GM23338 (cell line): ENCODE measurements around the gene OR51T1. TPM values are rescaled to one million over a fixed set of nuclear protein-coding genes. Genes with fewer than 3 reads are reported as not detected.

Experiments
- ATAC-seq: fragments of 200-7000 bp; cut with Tn5 transposase; 3 replicates; pipeline ENCODE4 v1.9.1; 2020
- DNase-seq: peaks from one replicate; pipeline ENCODE4 v3.0.0-alpha.2; 2015; ENCODE audit warnings: low spot score
- H2AFZ ChIP-seq: fragments of 200-600 bp; sonication (generic); 2 replicates; pipeline ENCODE4 v1.8.0; 2016; ENCODE audit warnings: antibody characterized with exemption, mild to moderate bottlenecking, moderate library complexity
- H3F3A ChIP-seq: fragments of 200-600 bp; sonication (generic); replicated peaks from 2 replicates; pipeline ENCODE4 v1.8.0; 2017; ENCODE audit warnings: antibody characterized with exemption, mixed run types, low read depth
- H3K27ac ChIP-seq: fragments of 200-600 bp; sonication (generic); 2 replicates; pipeline ENCODE4 v1.6.1; 2016; ENCODE audit warnings: low read depth
- H3K27me3 ChIP-seq: fragments of 200-600 bp; sonication (generic); 2 replicates; pipeline ENCODE4 v1.8.0; 2016; ENCODE audit warnings: mild to moderate bottlenecking, mixed run types, moderate library complexity; ENCODE audit not compliant: insufficient read depth
- H3K36me3 ChIP-seq: fragments of 200-600 bp; sonication (generic); 2 replicates; pipeline ENCODE4 v1.8.0; 2016; ENCODE audit warnings: mild to moderate bottlenecking; ENCODE audit not compliant: insufficient read depth
- H3K4me1 ChIP-seq: fragments of 200-600 bp; sonication (generic); 2 replicates; pipeline ENCODE4 v1.8.0; 2016; ENCODE audit warnings: mild to moderate bottlenecking, moderate library complexity; ENCODE audit not compliant: insufficient read depth
- H3K4me2 ChIP-seq: fragments of 200-600 bp; sonication (generic); 2 replicates; pipeline ENCODE4 v1.7.1; 2017; ENCODE audit warnings: mixed run types
- H3K4me3 ChIP-seq: fragments of 200-600 bp; sonication (generic); 2 replicates; pipeline ENCODE4 v1.6.1; 2016; ENCODE audit warnings: mixed run types
- H3K79me2 ChIP-seq: fragments of 200-600 bp; sonication (generic); replicated peaks from 2 replicates; pipeline ENCODE4 v1.8.0; 2017; ENCODE audit warnings: mild to moderate bottlenecking; ENCODE audit not compliant: insufficient read depth
- H3K9me2 ChIP-seq: fragments of 200-600 bp; sonication (generic); 2 replicates; pipeline ENCODE4 v1.8.0; 2017; ENCODE audit not compliant: insufficient read depth
- H4K20me1 ChIP-seq: fragments of 200-600 bp; sonication (generic); replicated peaks from 2 replicates; pipeline ENCODE4 v1.8.0; 2017; ENCODE audit warnings: mild to moderate bottlenecking; ENCODE audit not compliant: insufficient read depth
- H3K27ac Mint-ChIP-seq: 2 replicates; pipeline ENCODE4 v1.8.0; 2020; ENCODE audit warnings: inconsistent platforms, mild to moderate bottlenecking, moderate library complexity, mixed read lengths
- H3K27me3 Mint-ChIP-seq: 3 replicates; pipeline ENCODE4 v1.8.0; 2022; ENCODE audit warnings: low read depth, mild to moderate bottlenecking, moderate library complexity, mixed read lengths, inconsistent platforms; ENCODE audit not compliant: insufficient read depth, poor library complexity
- H3K36me3 Mint-ChIP-seq: 3 replicates; pipeline ENCODE4 v1.8.0; 2021; ENCODE audit warnings: low read depth, mild to moderate bottlenecking, inconsistent platforms, moderate library complexity, mixed read lengths
- H3K4me1 Mint-ChIP-seq: 3 replicates; pipeline ENCODE4 v1.8.0; 2020; ENCODE audit warnings: mild to moderate bottlenecking, inconsistent platforms, mixed read lengths
- H3K4me3 Mint-ChIP-seq: 3 replicates; pipeline ENCODE4 v1.8.0; 2021; ENCODE audit warnings: moderate library complexity, mild to moderate bottlenecking, inconsistent platforms, mixed read lengths
- H3K9me3 Mint-ChIP-seq: 3 replicates; pipeline ENCODE4 v1.8.0; 2020; ENCODE audit warnings: moderate library complexity, mild to moderate bottlenecking, inconsistent platforms, mixed read lengths
- CREB1 ChIP-seq: fragments of 250-450 bp; sonication (Bioruptor Pico); IDR thresholded peaks from 2 replicates; pipeline ENCODE4 v1.5.0; 2020; ENCODE audit warnings: low read depth, mild to moderate bottlenecking, moderate library complexity
- ETS1 ChIP-seq: IDR thresholded peaks from 2 replicates; pipeline ENCODE4 v1.6.1; 2016; ENCODE audit warnings: antibody characterized with exemption
- EZH2 ChIP-seq: fragments of 200-600 bp; sonication (generic); IDR thresholded peaks from one replicate; pipeline ENCODE4 v1.8.0; 2017; ENCODE audit warnings: antibody characterized with exemption, mild to moderate bottlenecking, low read depth; ENCODE audit not compliant: unreplicated experiment
- EZH2phosphoT487 ChIP-seq: fragments of 200-600 bp; sonication (generic); IDR thresholded peaks from one replicate; pipeline ENCODE4 v1.8.1; 2018; ENCODE audit warnings: antibody characterized with exemption; ENCODE audit not compliant: unreplicated experiment
- JUNB ChIP-seq: IDR thresholded peaks from one replicate; pipeline ENCODE4 v1.6.1; 2016; ENCODE audit warnings: antibody characterized with exemption; ENCODE audit not compliant: unreplicated experiment
- NANOG ChIP-seq: IDR thresholded peaks from 2 replicates; pipeline ENCODE4 v1.6.1; 2016; ENCODE audit warnings: antibody characterized with exemption, borderline replicate concordance
- POLR2AphosphoS5 ChIP-seq: IDR thresholded peaks from 2 replicates; pipeline ENCODE4 v1.6.1; 2016; ENCODE audit warnings: antibody characterized with exemption, low read depth
- STAT1 ChIP-seq: IDR thresholded peaks from one replicate; pipeline ENCODE4 v1.6.1; 2016; ENCODE audit warnings: antibody characterized with exemption; ENCODE audit not compliant: unreplicated experiment
- ZNF114 ChIP-seq: fragments of 250-450 bp; sonication (Bioruptor Pico); IDR thresholded peaks from 2 replicates; pipeline ENCODE4 v1.5.0; 2020; ENCODE audit warnings: mild to moderate bottlenecking, moderate library complexity
- ZNF331 ChIP-seq: fragments of 250-450 bp; sonication (Bioruptor Pico); IDR thresholded peaks from 2 replicates; pipeline ENCODE4 v1.5.0; 2020; ENCODE audit warnings: low read depth, mild to moderate bottlenecking, moderate library complexity
- polyA plus RNA-seq: library from polyadenylated mRNA; unstranded; fragments of >200 nt; fragmentation: Nextera tagmentation; extraction: Ambion mirVana; gene quantifications from 2 replicates; pipeline ENCODE4 v1.2.1, GENCODE V29; 2016
- total RNA-seq: library from RNA; depleted of rRNA; stranded (reverse); fragments of >200 nt; shearing (Covaris generic); gene quantifications from 2 replicates; pipeline ENCODE4 v1.2.3, GENCODE V29; 2014
- TF ChIP-seq, protein P1 (sequence below), 2 experiments: fragments of 200-600 bp in 1 of 2; sonication (generic) in 1 of 2; conservative IDR thresholded peaks; 2 replicates each; pipeline versions ENCODE4 v1.5.1 to v1.6.1; 2016 to 2017; ENCODE audit warnings: antibody characterized with exemption in 2 of 2, low read depth in 2 of 2, mild to moderate bottlenecking in 2 of 2, moderate library complexity in 1 of 2
- TF ChIP-seq, protein P2 (sequence below): IDR thresholded peaks from one replicate; pipeline ENCODE4 v1.6.1; 2018; ENCODE audit warnings: antibody characterized with exemption; ENCODE audit not compliant: unreplicated experiment
- TF ChIP-seq, protein P3 (sequence below): fragments of 250-450 bp; sonication (Bioruptor Pico); IDR thresholded peaks from 2 replicates; pipeline ENCODE4 v1.5.0; 2020; ENCODE audit warnings: mild to moderate bottlenecking, moderate library complexity

OR51T1 gene
- total and polyA plus RNA-seq, 2 experiments from 2014 or later = not detected

- ATAC-seq (no peak), DNase-seq (no peak)
- Mint-ChIP-seq H3K4me1 (peaks cover 31% of the 10 kb centered on the region), H3K27ac (no peak overlapping the region), H3K27me3 (peaks cover 1% of the 10 kb centered on the region), H3K36me3 (0 out of 3 replicates have a peak, but pooled peaks cover 4% of the 10 kb centered on the region), H3K9me3 (peaks cover 6% of the 10 kb centered on the region), H3K4me3 (no peak overlapping the region)
- no peak overlapping the region for H3K4me3 ChIP-seq
- no peak overlapping the region for H3K27ac ChIP-seq
- no peaks in the 10 kb centered on the region for H3F3A ChIP-seq
- H4K20me1 ChIP-seq = no peaks in the 10 kb centered on the region
- no peaks in the 10 kb centered on the region for H3K27me3 ChIP-seq
- no peaks in the 10 kb centered on the region for H3K36me3 ChIP-seq
- TF ChIP-seq, protein P1, sequence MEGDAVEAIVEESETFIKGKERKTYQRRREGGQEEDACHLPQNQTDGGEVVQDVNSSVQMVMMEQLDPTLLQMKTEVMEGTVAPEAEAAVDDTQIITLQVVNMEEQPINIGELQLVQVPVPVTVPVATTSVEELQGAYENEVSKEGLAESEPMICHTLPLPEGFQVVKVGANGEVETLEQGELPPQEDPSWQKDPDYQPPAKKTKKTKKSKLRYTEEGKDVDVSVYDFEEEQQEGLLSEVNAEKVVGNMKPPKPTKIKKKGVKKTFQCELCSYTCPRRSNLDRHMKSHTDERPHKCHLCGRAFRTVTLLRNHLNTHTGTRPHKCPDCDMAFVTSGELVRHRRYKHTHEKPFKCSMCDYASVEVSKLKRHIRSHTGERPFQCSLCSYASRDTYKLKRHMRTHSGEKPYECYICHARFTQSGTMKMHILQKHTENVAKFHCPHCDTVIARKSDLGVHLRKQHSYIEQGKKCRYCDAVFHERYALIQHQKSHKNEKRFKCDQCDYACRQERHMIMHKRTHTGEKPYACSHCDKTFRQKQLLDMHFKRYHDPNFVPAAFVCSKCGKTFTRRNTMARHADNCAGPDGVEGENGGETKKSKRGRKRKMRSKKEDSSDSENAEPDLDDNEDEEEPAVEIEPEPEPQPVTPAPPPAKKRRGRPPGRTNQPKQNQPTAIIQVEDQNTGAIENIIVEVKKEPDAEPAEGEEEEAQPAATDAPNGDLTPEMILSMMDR (conservative IDR thresholded peaks at IDR 0.05; ENCODE audit: low read depth in 2 of 2) = no peak
- no peak for TF ChIP-seq ZNF114 (CRISPR knock-in tag)
- TF ChIP-seq POLR2AphosphoS5 = no peak
- TF ChIP-seq ETS1 = no peak
- no peak for TF ChIP-seq EZH2phosphoT487
- TF ChIP-seq, protein P2, sequence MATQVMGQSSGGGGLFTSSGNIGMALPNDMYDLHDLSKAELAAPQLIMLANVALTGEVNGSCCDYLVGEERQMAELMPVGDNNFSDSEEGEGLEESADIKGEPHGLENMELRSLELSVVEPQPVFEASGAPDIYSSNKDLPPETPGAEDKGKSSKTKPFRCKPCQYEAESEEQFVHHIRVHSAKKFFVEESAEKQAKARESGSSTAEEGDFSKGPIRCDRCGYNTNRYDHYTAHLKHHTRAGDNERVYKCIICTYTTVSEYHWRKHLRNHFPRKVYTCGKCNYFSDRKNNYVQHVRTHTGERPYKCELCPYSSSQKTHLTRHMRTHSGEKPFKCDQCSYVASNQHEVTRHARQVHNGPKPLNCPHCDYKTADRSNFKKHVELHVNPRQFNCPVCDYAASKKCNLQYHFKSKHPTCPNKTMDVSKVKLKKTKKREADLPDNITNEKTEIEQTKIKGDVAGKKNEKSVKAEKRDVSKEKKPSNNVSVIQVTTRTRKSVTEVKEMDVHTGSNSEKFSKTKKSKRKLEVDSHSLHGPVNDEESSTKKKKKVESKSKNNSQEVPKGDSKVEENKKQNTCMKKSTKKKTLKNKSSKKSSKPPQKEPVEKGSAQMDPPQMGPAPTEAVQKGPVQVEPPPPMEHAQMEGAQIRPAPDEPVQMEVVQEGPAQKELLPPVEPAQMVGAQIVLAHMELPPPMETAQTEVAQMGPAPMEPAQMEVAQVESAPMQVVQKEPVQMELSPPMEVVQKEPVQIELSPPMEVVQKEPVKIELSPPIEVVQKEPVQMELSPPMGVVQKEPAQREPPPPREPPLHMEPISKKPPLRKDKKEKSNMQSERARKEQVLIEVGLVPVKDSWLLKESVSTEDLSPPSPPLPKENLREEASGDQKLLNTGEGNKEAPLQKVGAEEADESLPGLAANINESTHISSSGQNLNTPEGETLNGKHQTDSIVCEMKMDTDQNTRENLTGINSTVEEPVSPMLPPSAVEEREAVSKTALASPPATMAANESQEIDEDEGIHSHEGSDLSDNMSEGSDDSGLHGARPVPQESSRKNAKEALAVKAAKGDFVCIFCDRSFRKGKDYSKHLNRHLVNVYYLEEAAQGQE = no peak
- no peak for TF ChIP-seq JUNB
- TF ChIP-seq STAT1 = no peak
- TF ChIP-seq NANOG = no peak
- TF ChIP-seq ZNF331 (CRISPR knock-in tag) = no peak
- TF ChIP-seq CREB1 (CRISPR knock-in tag) = no peak
- no peak for TF ChIP-seq EZH2
- TF ChIP-seq, protein P3, sequence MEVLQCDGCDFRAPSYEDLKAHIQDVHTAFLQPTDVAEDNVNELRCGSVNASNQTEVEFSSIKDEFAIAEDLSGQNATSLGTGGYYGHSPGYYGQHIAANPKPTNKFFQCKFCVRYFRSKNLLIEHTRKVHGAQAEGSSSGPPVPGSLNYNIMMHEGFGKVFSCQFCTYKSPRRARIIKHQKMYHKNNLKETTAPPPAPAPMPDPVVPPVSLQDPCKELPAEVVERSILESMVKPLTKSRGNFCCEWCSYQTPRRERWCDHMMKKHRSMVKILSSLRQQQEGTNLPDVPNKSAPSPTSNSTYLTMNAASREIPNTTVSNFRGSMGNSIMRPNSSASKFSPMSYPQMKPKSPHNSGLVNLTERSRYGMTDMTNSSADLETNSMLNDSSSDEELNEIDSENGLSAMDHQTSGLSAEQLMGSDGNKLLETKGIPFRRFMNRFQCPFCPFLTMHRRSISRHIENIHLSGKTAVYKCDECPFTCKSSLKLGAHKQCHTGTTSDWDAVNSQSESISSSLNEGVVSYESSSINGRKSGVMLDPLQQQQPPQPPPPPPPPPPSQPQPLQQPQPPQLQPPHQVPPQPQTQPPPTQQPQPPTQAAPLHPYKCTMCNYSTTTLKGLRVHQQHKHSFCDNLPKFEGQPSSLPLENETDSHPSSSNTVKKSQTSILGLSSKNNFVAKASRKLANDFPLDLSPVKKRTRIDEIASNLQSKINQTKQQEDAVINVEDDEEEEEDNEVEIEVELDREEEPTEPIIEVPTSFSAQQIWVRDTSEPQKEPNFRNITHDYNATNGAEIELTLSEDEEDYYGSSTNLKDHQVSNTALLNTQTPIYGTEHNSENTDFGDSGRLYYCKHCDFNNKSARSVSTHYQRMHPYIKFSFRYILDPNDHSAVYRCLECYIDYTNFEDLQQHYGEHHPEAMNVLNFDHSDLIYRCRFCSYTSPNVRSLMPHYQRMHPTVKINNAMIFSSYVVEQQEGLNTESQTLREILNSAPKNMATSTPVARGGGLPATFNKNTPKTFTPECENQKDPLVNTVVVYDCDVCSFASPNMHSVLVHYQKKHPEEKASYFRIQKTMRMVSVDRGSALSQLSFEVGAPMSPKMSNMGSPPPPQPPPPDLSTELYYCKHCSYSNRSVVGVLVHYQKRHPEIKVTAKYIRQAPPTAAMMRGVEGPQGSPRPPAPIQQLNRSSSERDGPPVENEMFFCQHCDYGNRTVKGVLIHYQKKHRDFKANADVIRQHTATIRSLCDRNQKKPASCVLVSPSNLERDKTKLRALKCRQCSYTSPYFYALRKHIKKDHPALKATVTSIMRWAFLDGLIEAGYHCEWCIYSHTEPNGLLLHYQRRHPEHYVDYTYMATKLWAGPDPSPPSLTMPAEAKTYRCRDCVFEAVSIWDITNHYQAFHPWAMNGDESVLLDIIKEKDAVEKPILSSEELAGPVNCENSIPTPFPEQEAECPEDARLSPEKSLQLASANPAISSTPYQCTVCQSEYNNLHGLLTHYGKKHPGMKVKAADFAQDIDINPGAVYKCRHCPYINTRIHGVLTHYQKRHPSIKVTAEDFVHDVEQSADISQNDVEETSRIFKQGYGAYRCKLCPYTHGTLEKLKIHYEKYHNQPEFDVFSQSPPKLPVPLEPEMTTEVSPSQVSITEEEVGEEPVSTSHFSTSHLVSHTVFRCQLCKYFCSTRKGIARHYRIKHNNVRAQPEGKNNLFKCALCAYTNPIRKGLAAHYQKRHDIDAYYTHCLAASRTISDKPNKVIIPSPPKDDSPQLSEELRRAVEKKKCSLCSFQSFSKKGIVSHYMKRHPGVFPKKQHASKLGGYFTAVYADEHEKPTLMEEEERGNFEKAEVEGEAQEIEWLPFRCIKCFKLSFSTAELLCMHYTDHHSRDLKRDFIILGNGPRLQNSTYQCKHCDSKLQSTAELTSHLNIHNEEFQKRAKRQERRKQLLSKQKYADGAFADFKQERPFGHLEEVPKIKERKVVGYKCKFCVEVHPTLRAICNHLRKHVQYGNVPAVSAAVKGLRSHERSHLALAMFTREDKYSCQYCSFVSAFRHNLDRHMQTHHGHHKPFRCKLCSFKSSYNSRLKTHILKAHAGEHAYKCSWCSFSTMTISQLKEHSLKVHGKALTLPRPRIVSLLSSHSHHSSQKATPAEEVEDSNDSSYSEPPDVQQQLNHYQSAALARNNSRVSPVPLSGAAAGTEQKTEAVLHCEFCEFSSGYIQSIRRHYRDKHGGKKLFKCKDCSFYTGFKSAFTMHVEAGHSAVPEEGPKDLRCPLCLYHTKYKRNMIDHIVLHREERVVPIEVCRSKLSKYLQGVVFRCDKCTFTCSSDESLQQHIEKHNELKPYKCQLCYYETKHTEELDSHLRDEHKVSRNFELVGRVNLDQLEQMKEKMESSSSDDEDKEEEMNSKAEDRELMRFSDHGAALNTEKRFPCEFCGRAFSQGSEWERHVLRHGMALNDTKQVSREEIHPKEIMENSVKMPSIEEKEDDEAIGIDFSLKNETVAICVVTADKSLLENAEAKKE (CRISPR knock-in tag) = no peak
- peak overlapping the region; percentile 42 for H3K4me2 ChIP-seq
- no peak overlapping the region for H2AFZ ChIP-seq
- 0 out of 2 replicates have a peak, but pooled peaks cover 5% of the 10 kb centered on the region for H3K9me2 ChIP-seq
- H3K79me2 ChIP-seq = no peaks in the 10 kb centered on the region
- H3K4me1 ChIP-seq = peaks cover 16% of the 10 kb centered on the region
Observed at GRCh38 chr11:4863876-4864275, 17.8 kb upstream of the OR51T1 start.
